Neural crest cell (in vitro differentiated cells): ENCODE measurements around the gene PUS3. TPM values are rescaled to one million over a fixed set of nuclear protein-coding genes. Genes with fewer than 3 reads are reported as not detected.

Experiments used
- DNase-seq: peaks from one replicate; pipeline ENCODE4 v3.0.0; 2021; ENCODE audit warnings: low read depth, mixed read lengths, low spot score
- H3K27ac Mint-ChIP-seq: one replicate; pipeline ENCODE4 v1.8.0; 2021; ENCODE audit warnings: mild to moderate bottlenecking, mixed read lengths; ENCODE audit not compliant: unreplicated experiment
- H3K27me3 Mint-ChIP-seq: 2 replicates; pipeline ENCODE4 v1.8.0; 2021; ENCODE audit warnings: low read depth, mild to moderate bottlenecking, mixed read lengths
- H3K36me3 Mint-ChIP-seq: 2 replicates; pipeline ENCODE4 v1.8.0; 2021; ENCODE audit warnings: low read depth, mild to moderate bottlenecking, mixed read lengths
- H3K4me1 Mint-ChIP-seq: 2 replicates; pipeline ENCODE4 v1.8.0; 2021; ENCODE audit warnings: mixed read lengths
- H3K4me3 Mint-ChIP-seq: one replicate; pipeline ENCODE4 v1.8.0; 2021; ENCODE audit warnings: mild to moderate bottlenecking, mixed read lengths
- H3K9me3 Mint-ChIP-seq: 2 replicates; pipeline ENCODE4 v1.8.0; 2021; ENCODE audit warnings: mixed read lengths
- total RNA-seq: library from RNA; stranded (reverse); gene quantifications from 2 replicates; pipeline ENCODE4 v1.2.1, GENCODE V29; 2021
- TF ChIP-seq, protein P1 (sequence below): fragments of 200-600 bp; sonication (generic); conservative IDR thresholded peaks from 2 replicates; pipeline ENCODE4 v1.5.0; 2021; ENCODE audit warnings: antibody characterized with exemption, mild to moderate bottlenecking

Gene PUS3
- total RNA-seq, 1 donor from 2014 or later, result 14.9 TPM

GRCh38 chr11:125949271-125950177 lies 46.5 kb upstream of the PUS3 start:
- peak overlapping the region; percentile 4 for H3K27ac Mint-ChIP-seq
- H3K36me3 Mint-ChIP-seq, result no peaks in the 10 kb centered on the region
- no peaks in the 10 kb centered on the region for H3K4me1 Mint-ChIP-seq
- peaks cover 4% of the 10 kb centered on the region for H3K27me3 Mint-ChIP-seq
- DNase-seq, result no peak
- H3K4me3 Mint-ChIP-seq, result no peak overlapping the region
- no peaks in the 10 kb centered on the region for H3K9me3 Mint-ChIP-seq
- TF ChIP-seq, protein P1, sequence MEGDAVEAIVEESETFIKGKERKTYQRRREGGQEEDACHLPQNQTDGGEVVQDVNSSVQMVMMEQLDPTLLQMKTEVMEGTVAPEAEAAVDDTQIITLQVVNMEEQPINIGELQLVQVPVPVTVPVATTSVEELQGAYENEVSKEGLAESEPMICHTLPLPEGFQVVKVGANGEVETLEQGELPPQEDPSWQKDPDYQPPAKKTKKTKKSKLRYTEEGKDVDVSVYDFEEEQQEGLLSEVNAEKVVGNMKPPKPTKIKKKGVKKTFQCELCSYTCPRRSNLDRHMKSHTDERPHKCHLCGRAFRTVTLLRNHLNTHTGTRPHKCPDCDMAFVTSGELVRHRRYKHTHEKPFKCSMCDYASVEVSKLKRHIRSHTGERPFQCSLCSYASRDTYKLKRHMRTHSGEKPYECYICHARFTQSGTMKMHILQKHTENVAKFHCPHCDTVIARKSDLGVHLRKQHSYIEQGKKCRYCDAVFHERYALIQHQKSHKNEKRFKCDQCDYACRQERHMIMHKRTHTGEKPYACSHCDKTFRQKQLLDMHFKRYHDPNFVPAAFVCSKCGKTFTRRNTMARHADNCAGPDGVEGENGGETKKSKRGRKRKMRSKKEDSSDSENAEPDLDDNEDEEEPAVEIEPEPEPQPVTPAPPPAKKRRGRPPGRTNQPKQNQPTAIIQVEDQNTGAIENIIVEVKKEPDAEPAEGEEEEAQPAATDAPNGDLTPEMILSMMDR, result no peak

DNA sequence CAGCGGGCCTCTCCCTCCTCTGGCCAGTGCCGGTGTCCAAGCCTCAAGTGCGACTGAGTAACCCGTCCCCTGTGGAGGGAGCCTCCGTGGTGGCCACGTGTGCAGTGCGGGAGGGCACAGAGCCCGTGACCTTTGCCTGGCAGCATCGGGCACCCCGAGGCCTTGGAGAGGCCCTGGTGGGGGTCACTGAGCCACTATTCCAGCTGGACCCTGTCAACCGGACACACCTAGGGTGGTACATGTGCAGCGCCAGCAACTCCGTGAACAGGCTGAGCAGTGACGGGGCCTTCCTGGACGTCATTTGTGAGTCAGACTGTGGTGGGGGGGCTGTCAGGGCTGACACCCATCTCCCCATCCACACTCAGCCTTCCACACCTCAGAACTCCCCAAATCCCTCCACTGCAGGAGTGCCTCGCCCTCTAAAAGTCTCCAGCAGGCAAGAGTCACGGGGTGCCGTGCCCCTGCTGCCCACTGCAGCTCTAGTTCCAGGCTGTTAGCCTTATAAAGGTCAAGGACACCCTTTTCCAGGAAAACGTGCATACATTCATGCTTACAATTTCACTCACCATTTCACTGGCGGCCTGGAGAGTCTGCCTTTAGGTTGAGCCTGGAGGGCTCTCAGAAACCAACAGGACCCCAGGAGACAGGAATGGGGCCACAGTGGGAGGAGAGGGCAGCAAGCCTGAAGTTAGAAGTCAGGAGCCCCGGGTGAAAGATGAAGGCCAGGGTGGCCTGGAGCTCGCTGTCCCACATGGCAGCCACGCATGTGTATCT lies 45.5 kb upstream of the PUS3 start:
- H3K27me3 Mint-ChIP-seq, result peaks cover 14% of the 10 kb centered on the region

GRCh38 chr11:125947419-125948277 lies 44.6 kb upstream of the PUS3 start:
- TF ChIP-seq, protein P1, result no peak
- H3K36me3 Mint-ChIP-seq, result no peaks in the 10 kb centered on the region
- H3K27me3 Mint-ChIP-seq, result peaks cover 14% of the 10 kb centered on the region
- no peak for DNase-seq
- no peak overlapping the region for H3K27ac Mint-ChIP-seq
- H3K4me1 Mint-ChIP-seq, result no peaks in the 10 kb centered on the region
- H3K9me3 Mint-ChIP-seq, result no peaks in the 10 kb centered on the region
- H3K4me3 Mint-ChIP-seq, result no peak overlapping the region

More for the DNA sequence above, 45.5 kb upstream of the PUS3 start:
- Mint-ChIP-seq H3K4me1 (no peaks in the 10 kb centered on the region), H3K36me3 (no peaks in the 10 kb centered on the region), H3K4me3 (no peak overlapping the region), H3K27ac (no peak overlapping the region), H3K9me3 (no peaks in the 10 kb centered on the region)
- DNase-seq, result no peak
- TF ChIP-seq, protein P1, result no peak

DNA sequence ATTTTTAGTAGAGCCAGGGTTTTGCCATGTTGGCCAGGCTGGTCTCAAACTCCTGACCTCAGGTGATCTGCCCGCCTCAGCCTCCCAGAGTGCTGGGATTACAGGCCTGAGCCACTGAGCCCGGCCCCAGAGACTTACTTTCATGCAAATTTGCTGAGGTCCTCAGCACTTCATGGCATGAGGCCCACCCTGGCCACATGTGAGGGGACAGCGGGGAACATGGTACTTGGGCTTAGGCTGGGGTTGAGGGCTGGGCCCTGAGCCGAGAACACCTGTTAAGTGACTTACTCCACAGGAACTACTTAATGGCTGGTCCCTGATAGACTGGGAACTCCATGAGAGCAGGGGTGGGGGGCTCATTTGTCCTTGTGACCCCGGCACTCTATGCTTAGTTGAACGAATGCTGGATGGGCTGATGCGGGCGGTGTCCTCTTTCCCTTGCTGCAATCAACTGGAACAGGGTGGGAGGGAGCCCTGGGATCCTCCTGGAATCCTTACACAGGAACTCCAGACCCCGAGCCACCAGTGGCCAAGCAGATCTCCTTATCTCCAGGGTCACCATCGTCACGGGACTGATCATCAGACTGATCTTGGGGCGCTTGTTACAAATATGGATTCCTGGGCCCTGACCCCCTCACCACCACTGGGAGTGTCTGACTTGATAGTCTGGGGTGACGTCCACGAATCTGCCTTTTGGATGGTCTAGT lies 43.9 kb upstream of the PUS3 start:
- H3K4me3 Mint-ChIP-seq, result no peak overlapping the region
- H3K27ac Mint-ChIP-seq, result no peak overlapping the region
- DNase-seq, result no peak
- TF ChIP-seq, protein P1, result no peak
- H3K36me3 Mint-ChIP-seq, result no peaks in the 10 kb centered on the region
- no peaks in the 10 kb centered on the region for H3K9me3 Mint-ChIP-seq
- peaks cover 21% of the 10 kb centered on the region for H3K27me3 Mint-ChIP-seq
- peaks cover 5% of the 10 kb centered on the region for H3K4me1 Mint-ChIP-seq
